IMR-90 (cell line): ENCODE results near the gene SMC1B. TPM values are rescaled to one million over a fixed set of nuclear protein-coding genes. Genes with fewer than 3 reads are reported as not detected.
A peak's percentile ranks its signal among the peaks of the same experiment; 100 is the strongest.

ENCODE experiments used
- ATAC-seq: fragments of 200-7000 bp; cut with Tn5 transposase; 2 replicates; pipeline ENCODE4 v1.9.1; 2020; ENCODE audit warnings: low read depth, mild to moderate bottlenecking, moderate library complexity
- BruUV-seq: library from RNA; stranded (reverse); fragments of 400-500 nt; replicated peaks from 2 replicates; lab custom pipeline; 2021; lab: Mats Ljungman, UMichigan
- CTCF ChIA-PET: fragments of 300-600 bp; formaldehyde crosslinking; extraction: SDS; loops from one replicate; lab custom pipeline; 2021; ENCODE audit warnings: antibody characterized with exemption; lab: Yijun Ruan, JAX
- POLR2A ChIA-PET: fragments of 300-600 bp; sonication (Branson Sonifier 250); formaldehyde crosslinking; loops from one replicate; lab custom pipeline; 2022; ENCODE audit warnings: antibody characterized with exemption; ENCODE audit not compliant: unreplicated experiment; lab: Charles Lee
- DNase-seq: peaks from one replicate; pipeline ENCODE4 v3.0.0; 2013
- H2AFZ ChIP-seq: replicated peaks from 2 replicates; pipeline ENCODE3; 2013; ENCODE audit warnings: low read length, mild to moderate bottlenecking; ENCODE audit not compliant: poor library complexity
- H2AK5ac ChIP-seq: 2 replicates; pipeline ENCODE4 v1.6.1; 2013; ENCODE audit warnings: low read depth, low read length, inconsistent platforms
- H2AK9ac ChIP-seq: replicated peaks from 2 replicates; pipeline ENCODE3; 2013; ENCODE audit warnings: mild to moderate bottlenecking, low read depth, low read length, moderate library complexity; ENCODE audit not compliant: poor library complexity
- H2BK120ac ChIP-seq: 2 replicates; pipeline ENCODE4 v1.6.1; 2013; ENCODE audit warnings: low read depth, low read length, inconsistent platforms
- H2BK15ac ChIP-seq: 3 replicates; pipeline ENCODE4 v1.6.1; 2013; ENCODE audit warnings: low read depth, low read length, inconsistent platforms
- H2BK20ac ChIP-seq: 2 replicates; pipeline ENCODE4 v1.6.1; 2013; ENCODE audit warnings: low read depth, mild to moderate bottlenecking, inconsistent platforms, low read length, moderate library complexity
- H2BK5ac ChIP-seq: 2 replicates; pipeline ENCODE4 v1.6.1; 2013; ENCODE audit warnings: mild to moderate bottlenecking, low read depth, low read length, inconsistent platforms; ENCODE audit not compliant: poor library complexity, severe bottlenecking
- H3K14ac ChIP-seq: replicated peaks from 2 replicates; pipeline ENCODE4 v1.6.1; 2013; ENCODE audit warnings: low read depth, low read length, inconsistent platforms
- H3K18ac ChIP-seq: 2 replicates; pipeline ENCODE4 v1.6.1; 2013; ENCODE audit warnings: low read depth, low read length, control low read depth
- H3K23ac ChIP-seq: 2 replicates; pipeline ENCODE4 v1.6.1; 2013; ENCODE audit warnings: low read depth, low read length, inconsistent platforms
- H3K27ac ChIP-seq: 2 replicates; pipeline ENCODE4 v1.5.1; 2013; ENCODE audit warnings: mild to moderate bottlenecking, control low read depth, low read length; ENCODE audit not compliant: insufficient read depth
- H3K27me3 ChIP-seq: 2 replicates; pipeline ENCODE4 v1.6.1; 2013; ENCODE audit warnings: low read length; ENCODE audit not compliant: control insufficient read depth, insufficient read depth
- H3K36me3 ChIP-seq: 2 replicates; pipeline ENCODE4 v1.6.1; 2013; ENCODE audit warnings: low read length, mixed read lengths; ENCODE audit not compliant: control insufficient read depth, insufficient read depth
- H3K4ac ChIP-seq: 2 replicates; pipeline ENCODE4 v1.6.1; 2013; ENCODE audit warnings: low read depth, low read length, inconsistent platforms
- H3K4me1 ChIP-seq: 2 replicates; pipeline ENCODE4 v1.6.1; 2013; ENCODE audit warnings: low read length, mixed read lengths; ENCODE audit not compliant: control insufficient read depth, insufficient read depth
- H3K4me2 ChIP-seq: 2 replicates; pipeline ENCODE4 v1.6.1; 2013; ENCODE audit warnings: low read depth, mild to moderate bottlenecking, control low read depth, low read length, moderate library complexity
- H3K4me3 ChIP-seq: 2 replicates; pipeline ENCODE4 v1.5.1; 2013; ENCODE audit warnings: low read depth, mild to moderate bottlenecking, control low read depth, low read length, moderate library complexity; ENCODE audit not compliant: insufficient read depth
- H3K56ac ChIP-seq: 2 replicates; pipeline ENCODE4 v1.6.1; 2013; ENCODE audit warnings: low read length, inconsistent platforms; ENCODE audit not compliant: insufficient read depth; ENCODE audit errors: extremely low read depth
- H3K79me1 ChIP-seq, 2 experiments: 2 replicates each; pipeline ENCODE4 v1.6.1; 2013; ENCODE audit warnings: low read length in 2 of 2, inconsistent platforms in 1 of 2, low read depth in 1 of 2
- H3K9ac ChIP-seq: 2 replicates; pipeline ENCODE4 v1.6.1; 2013; ENCODE audit warnings: low read depth, low read length, control low read depth
- H3K9me1 ChIP-seq: 2 replicates; pipeline ENCODE4 v1.6.1; 2013; ENCODE audit warnings: low read length, inconsistent platforms; ENCODE audit not compliant: insufficient read depth
- H3K9me3 ChIP-seq: 2 replicates; pipeline ENCODE4 v1.6.1; 2013; ENCODE audit warnings: low read length; ENCODE audit not compliant: control insufficient read depth, insufficient read depth
- H4K20me1 ChIP-seq: 2 replicates; pipeline ENCODE4 v1.6.1; 2013; ENCODE audit warnings: low read length, inconsistent platforms; ENCODE audit not compliant: insufficient read depth
- H4K5ac ChIP-seq: 2 replicates; pipeline ENCODE4 v1.6.1; 2013; ENCODE audit warnings: mild to moderate bottlenecking, low read depth, low read length, control low read depth
- H4K8ac ChIP-seq, 2 experiments: 2 replicates each; pipeline ENCODE4 v1.6.1; 2013; ENCODE audit warnings: low read depth in 2 of 2, low read length in 2 of 2, control low read depth in 1 of 2, inconsistent platforms in 1 of 2
- H4K91ac ChIP-seq: 2 replicates; pipeline ENCODE4 v1.6.1; 2013; ENCODE audit warnings: low read depth, low read length, inconsistent platforms; ENCODE audit not compliant: insufficient read depth
- CEBPB ChIP-seq: IDR thresholded peaks from 2 replicates; pipeline ENCODE4 v1.6.1; 2012; ENCODE audit warnings: low read depth, low read length, improper control_type of control experiment
- CHD1 ChIP-seq: IDR thresholded peaks from 2 replicates; pipeline ENCODE4 v1.6.1; 2012; ENCODE audit warnings: low read depth, low read length, improper control_type of control experiment
- MAZ ChIP-seq: IDR thresholded peaks from 2 replicates; pipeline ENCODE4 v1.6.1; 2012; ENCODE audit warnings: low read depth, mild to moderate bottlenecking, low read length, improper control_type of control experiment, moderate library complexity, borderline replicate concordance
- MXI1 ChIP-seq: IDR thresholded peaks from 2 replicates; pipeline ENCODE4 v1.6.1; 2012; ENCODE audit warnings: low read depth, mild to moderate bottlenecking, low read length, moderate library complexity, borderline replicate concordance
- NFE2L2 ChIP-seq: fragments of 150-350 bp; IDR thresholded peaks from 2 replicates; pipeline ENCODE4 v1.6.1; 2016; ENCODE audit warnings: low read depth, mild to moderate bottlenecking, low read length
- RAD21 ChIP-seq: IDR thresholded peaks from 2 replicates; pipeline ENCODE4 v1.6.1; 2012; ENCODE audit warnings: low read length, improper control_type of control experiment
- RCOR1 ChIP-seq: IDR thresholded peaks from 2 replicates; pipeline ENCODE4 v1.6.1; 2012; ENCODE audit warnings: mild to moderate bottlenecking, low read length, improper control_type of control experiment; ENCODE audit not compliant: insufficient replicate concordance
- WGBS, 2 experiments: methylation state at CpG; one replicate each; pipeline versions ENCODE4 v1.1.5 to v1.1.7; 2013; ENCODE audit warnings: missing lambda C conversion rate in 2 of 2; ENCODE audit not compliant: insufficient read length in 1 of 2; ENCODE audit errors: extremely low coverage in 2 of 2; 5-methylcytosine and 5-hydroxymethylcytosine counted together
- dilution Hi-C: fragments of 300-500 bp; cut with HindIII; formaldehyde crosslinking; loops from one replicate; pipeline ENCODE4 v1.14.3; 2018; ENCODE audit warnings: low sequenced_read_pairs; ENCODE audit not compliant: unreplicated experiment
- in situ Hi-C: fragments of 300-500 bp; cut with MboI; formaldehyde crosslinking; loops from 3 replicates; pipeline ENCODE4 v1.14.3; 2019; ENCODE audit warnings: low sequenced_read_pairs, inconsistent platforms, mixed read lengths
- intact Hi-C: fragments of 100-400 bp; cut with micrococcal nuclease; formaldehyde crosslinking; loops from 2 replicates; pipeline ENCODE4 v1.10.0; 2022
- polyA plus RNA-seq, 3 experiments: library from polyadenylated mRNA; depleted of rRNA; stranded (reverse); fragments of >200 nt; gene quantifications; 2 replicates each; pipeline ENCODE4 v1.2.3, GENCODE V29; 2012; ENCODE audit warnings: low replicate concordance in 1 of 3
- total RNA-seq: library from RNA; depleted of rRNA; stranded (reverse); fragments of >200 nt; gene quantifications from 2 replicates; pipeline ENCODE4 v1.2.3, GENCODE V29; 2012
- TF ChIP-seq, protein P1 (sequence below): fragments of 150-350 bp; IDR thresholded peaks from 2 replicates; pipeline ENCODE4 v1.6.1; 2017; ENCODE audit warnings: mild to moderate bottlenecking, antibody characterized with exemption, low read length, low read depth
- TF ChIP-seq, protein P2 (sequence below): fragments of 150-350 bp; IDR thresholded peaks from 2 replicates; pipeline ENCODE4 v1.6.1; 2016; ENCODE audit warnings: low read depth, mild to moderate bottlenecking, low read length, moderate library complexity, borderline replicate concordance
- TF ChIP-seq, protein P3 (sequence below): conservative IDR thresholded peaks from 2 replicates; pipeline ENCODE4 v1.5.1; 2012; ENCODE audit warnings: mild to moderate bottlenecking, low read depth, low read length, improper control_type of control experiment

Gene SMC1B
- total and polyA plus RNA-seq, 2 of the 4 experiments (the other 2 are of a cell fraction): not detected

DNA sequence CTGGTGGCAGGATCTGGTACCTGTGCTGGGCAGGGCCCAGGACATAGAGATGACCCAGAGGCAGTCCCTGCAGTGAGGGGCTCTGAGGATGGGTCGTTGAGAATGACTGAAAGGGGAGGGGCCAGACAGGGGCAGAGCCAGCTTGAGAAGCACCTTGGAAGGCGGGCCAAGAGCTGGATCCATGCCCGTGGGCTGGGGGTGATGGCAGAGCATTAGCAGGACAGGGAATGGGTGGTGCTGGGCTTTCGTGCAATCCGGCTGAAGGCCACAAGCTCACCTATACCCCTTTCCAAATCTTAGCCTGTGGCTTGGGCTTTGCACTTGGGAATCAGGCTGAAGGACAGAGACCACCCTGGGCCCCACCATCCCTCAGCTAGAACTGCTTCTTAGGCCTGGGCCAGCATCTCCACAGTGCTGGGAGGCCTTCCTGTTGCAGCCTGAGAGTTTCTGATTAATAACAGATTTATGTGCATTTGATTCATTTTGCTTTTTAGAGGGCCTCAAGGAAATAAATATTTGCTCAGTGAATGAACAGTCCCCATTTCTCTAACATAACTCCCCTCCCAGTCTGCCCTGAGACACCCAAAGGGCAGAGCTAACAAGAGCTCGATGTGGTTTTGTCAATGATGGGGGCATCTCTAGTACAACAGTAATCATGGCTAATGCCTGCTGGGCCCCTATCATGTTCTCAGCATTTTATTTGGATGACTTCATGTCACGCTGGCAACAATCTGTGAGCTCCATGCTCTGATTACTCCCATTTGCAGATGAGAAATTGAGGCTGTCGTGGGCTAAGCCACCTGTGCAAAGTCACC, 39.4 kb upstream of the SMC1B start:
- H3K23ac ChIP-seq: peak overlapping the region; percentile 45; the same call in 1 of the 2 replicates
- H3K79me1 ChIP-seq: no peaks in the 10 kb centered on the region
- peak overlapping the region; percentile 17; the same call in 1 of the 2 replicates for H3K9ac ChIP-seq
- TF ChIP-seq, protein P1, sequence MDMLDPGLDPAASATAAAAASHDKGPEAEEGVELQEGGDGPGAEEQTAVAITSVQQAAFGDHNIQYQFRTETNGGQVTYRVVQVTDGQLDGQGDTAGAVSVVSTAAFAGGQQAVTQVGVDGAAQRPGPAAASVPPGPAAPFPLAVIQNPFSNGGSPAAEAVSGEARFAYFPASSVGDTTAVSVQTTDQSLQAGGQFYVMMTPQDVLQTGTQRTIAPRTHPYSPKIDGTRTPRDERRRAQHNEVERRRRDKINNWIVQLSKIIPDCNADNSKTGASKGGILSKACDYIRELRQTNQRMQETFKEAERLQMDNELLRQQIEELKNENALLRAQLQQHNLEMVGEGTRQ: no peak
- TF ChIP-seq, protein P2, sequence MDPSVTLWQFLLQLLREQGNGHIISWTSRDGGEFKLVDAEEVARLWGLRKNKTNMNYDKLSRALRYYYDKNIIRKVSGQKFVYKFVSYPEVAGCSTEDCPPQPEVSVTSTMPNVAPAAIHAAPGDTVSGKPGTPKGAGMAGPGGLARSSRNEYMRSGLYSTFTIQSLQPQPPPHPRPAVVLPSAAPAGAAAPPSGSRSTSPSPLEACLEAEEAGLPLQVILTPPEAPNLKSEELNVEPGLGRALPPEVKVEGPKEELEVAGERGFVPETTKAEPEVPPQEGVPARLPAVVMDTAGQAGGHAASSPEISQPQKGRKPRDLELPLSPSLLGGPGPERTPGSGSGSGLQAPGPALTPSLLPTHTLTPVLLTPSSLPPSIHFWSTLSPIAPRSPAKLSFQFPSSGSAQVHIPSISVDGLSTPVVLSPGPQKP: no peak
- TF ChIP-seq, protein P3, sequence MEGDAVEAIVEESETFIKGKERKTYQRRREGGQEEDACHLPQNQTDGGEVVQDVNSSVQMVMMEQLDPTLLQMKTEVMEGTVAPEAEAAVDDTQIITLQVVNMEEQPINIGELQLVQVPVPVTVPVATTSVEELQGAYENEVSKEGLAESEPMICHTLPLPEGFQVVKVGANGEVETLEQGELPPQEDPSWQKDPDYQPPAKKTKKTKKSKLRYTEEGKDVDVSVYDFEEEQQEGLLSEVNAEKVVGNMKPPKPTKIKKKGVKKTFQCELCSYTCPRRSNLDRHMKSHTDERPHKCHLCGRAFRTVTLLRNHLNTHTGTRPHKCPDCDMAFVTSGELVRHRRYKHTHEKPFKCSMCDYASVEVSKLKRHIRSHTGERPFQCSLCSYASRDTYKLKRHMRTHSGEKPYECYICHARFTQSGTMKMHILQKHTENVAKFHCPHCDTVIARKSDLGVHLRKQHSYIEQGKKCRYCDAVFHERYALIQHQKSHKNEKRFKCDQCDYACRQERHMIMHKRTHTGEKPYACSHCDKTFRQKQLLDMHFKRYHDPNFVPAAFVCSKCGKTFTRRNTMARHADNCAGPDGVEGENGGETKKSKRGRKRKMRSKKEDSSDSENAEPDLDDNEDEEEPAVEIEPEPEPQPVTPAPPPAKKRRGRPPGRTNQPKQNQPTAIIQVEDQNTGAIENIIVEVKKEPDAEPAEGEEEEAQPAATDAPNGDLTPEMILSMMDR: no peak
- TF ChIP-seq MAZ (no peak), RCOR1 (no peak), RAD21 (no peak), CHD1 (no peak), MXI1 (no peak), CEBPB (no peak), NFE2L2 (no peak)
- peak; percentile 33 for ATAC-seq
- H3K9me1 ChIP-seq: peaks cover 34% of the 10 kb centered on the region
- peak overlapping the region; percentile 95 for H2BK20ac ChIP-seq
- peak overlapping the region; percentile 44 for H4K5ac ChIP-seq
- 20% methylated on average over 1 of the region's 8 CpGs; no CpG with 5 or more reads in 1 of the 2 experiments for WGBS, 2 experiments
- CTCF ChIA-PET: interaction anchor here (0.7 to 0.8 kb wide), 2 partner anchors 44 to 71 kb away, joined by 3 read pairs; no protein-coding TSS in a partner anchor
- H2BK120ac ChIP-seq: peak overlapping the region; percentile 94
- no peaks in the 10 kb centered on the region for H3K27me3 ChIP-seq
- H3K18ac ChIP-seq: peak overlapping the region; percentile 49
- BruUV-seq: no TSS peak
- peak overlapping the region; percentile 85 for H3K4ac ChIP-seq
- peak overlapping the region; percentile 80 for H4K91ac ChIP-seq
- DNase-seq: peak; percentile 67
- no peak overlapping the region for H3K56ac ChIP-seq
- no peak overlapping the region for H3K4me2 ChIP-seq
- H3K4me3 ChIP-seq: no peak overlapping the region
- intact Hi-C loops (no loop called here), in situ Hi-C loops (loop anchor here (5.0 kb wide), 2 partner anchors 55 to 100 kb away; no protein-coding TSS in a partner anchor), dilution Hi-C loops (no loop called here)
- H3K9me3 ChIP-seq: no peaks in the 10 kb centered on the region
- H3K27ac ChIP-seq: peak overlapping the region; percentile 61; the same call in 1 of the 2 replicates
- POLR2A ChIA-PET: interaction anchor here (0.6 kb wide), 1 partner anchor 51 kb away, joined by 4 read pairs; no protein-coding TSS in a partner anchor
- H2BK5ac ChIP-seq: peak overlapping the region; percentile 21
- peak overlapping the region; percentile 81 for H3K14ac ChIP-seq
- peak overlapping the region; percentile 83 for H2AK5ac ChIP-seq
- no peaks in the 10 kb centered on the region for H3K36me3 ChIP-seq
- H4K20me1 ChIP-seq: no peaks in the 10 kb centered on the region
- peak overlapping the region; percentile 65 for H2AFZ ChIP-seq
- H2BK15ac ChIP-seq: peak overlapping the region; percentile 85; the same call in 2 of the 3 replicates
- H4K8ac ChIP-seq: peak overlapping the region; percentile 10 to 73; a peak in 1 of 4 replicates
- H3K4me1 ChIP-seq: peaks cover 35% of the 10 kb centered on the region
- H2AK9ac ChIP-seq: peak overlapping the region; percentile 22
